ENCODE measurements around the gene KCNQ1. TPM values are rescaled to one million over a fixed set of nuclear protein-coding genes. Genes with fewer than 3 reads are reported as not detected.

Gene KCNQ1
- total RNA-seq, 4 donors from 2014 or later, result 0.81 to 2.2 (median 1.6) TPM

DNA sequence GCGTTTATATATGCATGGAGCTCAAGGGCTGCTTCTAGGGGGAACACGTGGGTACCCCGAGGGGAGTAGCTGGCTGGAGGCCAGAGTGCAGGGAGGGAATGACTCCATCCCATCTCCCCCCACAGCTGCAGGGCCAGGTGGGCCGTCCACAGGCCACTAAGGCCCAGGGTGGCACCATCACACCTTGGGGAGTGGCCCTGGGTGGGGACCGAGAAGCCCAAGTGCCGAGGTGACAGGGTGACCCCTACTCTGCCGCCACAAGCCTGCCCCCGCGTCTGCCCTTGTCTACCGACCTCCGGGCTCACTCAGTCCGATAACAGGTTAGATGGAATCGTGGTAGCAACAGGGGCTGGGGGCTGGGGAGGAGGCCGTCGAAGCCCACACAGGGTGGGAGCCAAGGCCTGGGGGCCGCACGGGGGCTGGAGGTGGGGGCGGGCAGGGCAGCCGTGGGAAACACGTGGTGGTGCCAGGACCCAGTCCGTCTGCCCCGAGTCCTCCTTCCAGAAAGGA, 129.3 kb downstream of the KCNQ1 start:
- WGBS, 2 donors, result 81 to 82% methylated on average over 21 to 22 of the region's 22 CpGs
- peak in 1 of 2 donors; percentile 71 for DNase-seq (ENCODE audit: low spot score in 2 of 2)

DNA sequence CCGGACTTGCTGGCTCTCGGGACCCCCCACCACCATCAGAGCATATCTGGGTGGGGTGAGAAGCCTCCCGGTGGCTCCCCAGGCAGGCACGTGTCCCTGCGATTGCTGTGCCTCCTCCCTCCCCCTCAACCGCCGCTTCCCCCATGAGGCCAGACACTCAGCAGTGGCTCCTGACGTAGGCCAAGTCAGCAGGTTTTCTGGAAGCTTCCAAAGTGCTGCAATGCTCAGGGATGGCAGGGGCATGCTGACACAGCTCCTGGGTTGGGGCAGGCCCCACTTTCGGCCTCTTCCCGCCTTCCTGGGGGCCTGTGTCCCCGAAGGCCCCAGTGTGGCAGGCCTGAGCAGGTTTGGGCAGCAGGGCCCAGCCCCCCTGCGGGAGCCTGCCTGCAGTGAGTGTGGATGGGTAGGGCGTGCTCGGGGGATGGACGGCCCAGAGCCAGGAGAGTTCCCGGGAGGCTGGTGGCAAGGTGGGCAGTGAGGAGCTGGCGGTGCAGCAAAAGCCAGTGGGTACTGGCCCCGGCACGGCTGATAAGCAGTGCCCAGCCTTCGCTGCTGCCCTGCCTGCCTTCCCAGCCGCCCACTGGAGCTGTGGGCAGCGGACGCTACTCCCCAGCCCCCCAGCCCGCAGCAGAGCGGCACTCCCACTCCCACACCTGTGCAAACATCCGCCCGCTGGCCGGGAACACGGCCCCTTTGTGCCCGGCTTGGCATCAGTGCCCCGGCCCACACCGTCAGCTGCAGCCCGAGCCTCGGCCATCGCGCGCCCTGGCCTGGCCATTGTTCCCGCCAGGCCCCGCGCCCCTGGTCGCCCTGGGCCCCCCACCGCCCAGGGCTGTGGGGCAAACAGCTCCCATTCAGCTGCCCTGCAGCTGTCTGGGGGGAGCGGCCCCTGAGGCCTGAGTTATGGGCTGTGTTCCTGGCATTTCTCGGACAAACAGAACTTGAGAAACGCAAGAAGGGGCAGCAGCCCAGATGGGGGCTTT, 130.0 kb downstream of the KCNQ1 start:
- H3K4me3 ChIP-seq (ENCODE audit: low read depth, poor library complexity, severe bottlenecking), result no peak overlapping the region
- TF ChIP-seq POLR2A (IDR thresholded peaks at IDR 0.05), result no peak
- TF ChIP-seq, protein P1, sequence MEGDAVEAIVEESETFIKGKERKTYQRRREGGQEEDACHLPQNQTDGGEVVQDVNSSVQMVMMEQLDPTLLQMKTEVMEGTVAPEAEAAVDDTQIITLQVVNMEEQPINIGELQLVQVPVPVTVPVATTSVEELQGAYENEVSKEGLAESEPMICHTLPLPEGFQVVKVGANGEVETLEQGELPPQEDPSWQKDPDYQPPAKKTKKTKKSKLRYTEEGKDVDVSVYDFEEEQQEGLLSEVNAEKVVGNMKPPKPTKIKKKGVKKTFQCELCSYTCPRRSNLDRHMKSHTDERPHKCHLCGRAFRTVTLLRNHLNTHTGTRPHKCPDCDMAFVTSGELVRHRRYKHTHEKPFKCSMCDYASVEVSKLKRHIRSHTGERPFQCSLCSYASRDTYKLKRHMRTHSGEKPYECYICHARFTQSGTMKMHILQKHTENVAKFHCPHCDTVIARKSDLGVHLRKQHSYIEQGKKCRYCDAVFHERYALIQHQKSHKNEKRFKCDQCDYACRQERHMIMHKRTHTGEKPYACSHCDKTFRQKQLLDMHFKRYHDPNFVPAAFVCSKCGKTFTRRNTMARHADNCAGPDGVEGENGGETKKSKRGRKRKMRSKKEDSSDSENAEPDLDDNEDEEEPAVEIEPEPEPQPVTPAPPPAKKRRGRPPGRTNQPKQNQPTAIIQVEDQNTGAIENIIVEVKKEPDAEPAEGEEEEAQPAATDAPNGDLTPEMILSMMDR (IDR thresholded peaks at IDR 0.05), result no peak
- 80 to 81% methylated on average over 42 to 43 of the region's 45 CpGs for WGBS, 2 donors
- intact Hi-C loops (cut with DNase I; ENCODE audit: low total_unique reads), result no loop called here
- DNase-seq (ENCODE audit: low spot score in 2 of 2), result peak in 1 of 2 donors; percentile 81

More for the DNA sequence above, 129.3 kb downstream of the KCNQ1 start:
- TF ChIP-seq, protein P1 (IDR thresholded peaks at IDR 0.05), result no peak
- no peak for TF ChIP-seq POLR2A (IDR thresholded peaks at IDR 0.05)
- intact Hi-C loops (cut with DNase I; ENCODE audit: low total_unique reads), result no loop called here
- no peak overlapping the region for H3K4me3 ChIP-seq (ENCODE audit: low read depth, poor library complexity, severe bottlenecking)

DNA sequence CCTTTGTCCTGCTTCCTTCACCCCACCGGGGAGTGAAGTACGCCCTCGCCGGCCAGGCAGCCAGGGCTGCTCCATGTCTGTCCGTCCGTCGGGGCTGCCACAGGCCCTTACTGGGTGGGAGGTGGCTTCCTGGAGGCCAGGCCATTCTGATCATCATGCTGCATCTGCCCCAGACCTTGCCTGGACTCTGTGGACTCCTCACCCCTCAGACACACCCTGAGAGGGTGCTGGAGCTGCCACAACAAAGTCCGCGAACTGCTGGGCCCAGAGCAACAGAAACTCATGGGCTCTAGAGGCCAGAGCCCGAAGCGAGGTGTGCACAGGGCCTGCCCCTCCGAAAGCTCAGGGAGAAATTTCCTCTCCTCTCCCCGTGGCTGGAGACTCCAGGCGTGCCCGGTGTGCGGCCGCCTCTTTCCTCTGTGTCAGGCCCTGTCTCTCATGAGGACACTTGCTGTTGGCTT, 130.8 kb downstream of the KCNQ1 start:
- intact Hi-C loops (cut with DNase I; ENCODE audit: low total_unique reads), result no loop called here
- no peak overlapping the region for H3K4me3 ChIP-seq (ENCODE audit: low read depth, poor library complexity, severe bottlenecking)
- peak in 1 of 2 donors; percentile 72 for DNase-seq (ENCODE audit: low spot score in 2 of 2)
- TF ChIP-seq, protein P1 (IDR thresholded peaks at IDR 0.05), result no peak
- TF ChIP-seq POLR2A (IDR thresholded peaks at IDR 0.05), result no peak
- 91 to 96% methylated on average over 17 of the region's 17 CpGs for WGBS, 2 donors

DNA sequence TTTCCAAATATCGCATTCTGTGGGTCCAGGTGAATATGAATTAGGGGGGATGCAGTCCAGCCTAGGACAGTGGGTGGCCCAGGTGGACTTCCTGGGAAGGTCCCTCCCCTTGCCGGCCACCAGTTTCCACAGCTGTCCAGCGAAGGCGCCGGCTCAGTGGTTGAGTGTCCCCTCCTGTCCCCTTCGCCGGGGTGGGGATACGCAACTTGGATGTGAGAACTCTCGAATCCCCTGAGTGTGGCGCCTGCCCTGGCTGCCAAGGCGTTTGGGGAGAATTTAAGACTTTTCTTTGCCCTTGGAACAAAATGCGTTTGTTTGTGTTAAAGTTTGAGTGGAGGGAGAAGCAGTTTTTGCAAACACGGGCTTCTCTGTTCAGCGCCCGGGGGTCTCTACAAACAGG, 131.3 kb downstream of the KCNQ1 start:
- TF ChIP-seq, protein P1 (IDR thresholded peaks at IDR 0.05), result no peak
- DNase-seq (ENCODE audit: low spot score in 2 of 2), result peak in 1 of 2 donors; percentile 83
- no peak overlapping the region for H3K4me3 ChIP-seq (ENCODE audit: low read depth, poor library complexity, severe bottlenecking)
- 88 to 92% methylated on average over 15 of the region's 15 CpGs for WGBS, 2 donors
- intact Hi-C loops (cut with DNase I; ENCODE audit: low total_unique reads), result no loop called here

DNA sequence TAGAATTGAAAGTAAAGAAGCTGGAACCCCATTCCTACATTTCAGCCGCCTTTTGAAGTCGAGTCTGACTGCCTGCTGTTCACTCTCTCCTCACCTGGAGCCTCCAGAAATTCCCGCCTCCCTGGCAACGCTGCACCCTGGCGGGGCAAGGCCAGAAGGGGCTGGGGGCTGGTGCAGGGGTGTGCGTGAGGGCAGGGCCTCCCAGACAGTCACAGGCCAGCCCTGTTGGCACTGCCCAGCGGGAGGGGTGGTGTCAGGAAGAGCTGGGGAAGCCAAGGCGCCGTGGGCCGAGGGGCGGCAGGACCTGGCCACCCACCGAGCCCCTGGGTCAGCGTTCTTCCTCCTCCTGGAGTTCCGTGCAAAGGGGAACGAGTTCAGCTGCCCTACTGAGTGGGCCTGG, 131.7 kb downstream of the KCNQ1 start:
- intact Hi-C loops (cut with DNase I; ENCODE audit: low total_unique reads), result no loop called here
- TF ChIP-seq POLR2A (IDR thresholded peaks at IDR 0.05), result no peak
- DNase-seq (ENCODE audit: low spot score in 2 of 2), result peak in 1 of 2 donors; percentile 71
- no peak overlapping the region for H3K4me3 ChIP-seq (ENCODE audit: low read depth, poor library complexity, severe bottlenecking)
- WGBS, 2 donors, result 68 to 79% methylated on average over 12 to 15 of the region's 15 CpGs

Measured in lower leg skin (tissue), 4 donors.